Activated CD4-positive, alpha-beta T cell treated with anti-CD3 and anti-CD28 coated beads, Interleukin-2, amount 50 U/mL, for 4 hours (primary cell): ENCODE measurements around the gene MRPL38.

ENCODE experiments used
- DNase-seq, 2 experiments: peaks; one replicate each; pipeline ENCODE4 v3.0.0-alpha.2; 2020

The MRPL38 gene

GRCh38 chr17:75850928-75851692, 53.6 kb downstream of the MRPL38 start:
- no peak for DNase-seq

GRCh38 chr17:75849724-75850123, 55.0 kb downstream of the MRPL38 start:
- no peak for DNase-seq

- no peak for DNase-seq
Measured at GRCh38 chr17:75849279-75849646, 55.4 kb downstream of the MRPL38 start.
